Measurements from ENCODE around the gene DBN1. TPM values are rescaled to one million over a fixed set of nuclear protein-coding genes. Genes with fewer than 3 reads are reported as not detected.
A peak's percentile ranks its signal among the peaks of the same experiment; 100 is the strongest.

Gene DBN1
- total and polyA plus RNA-seq, 12 donors: 5.1 to 47.1 (median 12.6) TPM

DNA sequence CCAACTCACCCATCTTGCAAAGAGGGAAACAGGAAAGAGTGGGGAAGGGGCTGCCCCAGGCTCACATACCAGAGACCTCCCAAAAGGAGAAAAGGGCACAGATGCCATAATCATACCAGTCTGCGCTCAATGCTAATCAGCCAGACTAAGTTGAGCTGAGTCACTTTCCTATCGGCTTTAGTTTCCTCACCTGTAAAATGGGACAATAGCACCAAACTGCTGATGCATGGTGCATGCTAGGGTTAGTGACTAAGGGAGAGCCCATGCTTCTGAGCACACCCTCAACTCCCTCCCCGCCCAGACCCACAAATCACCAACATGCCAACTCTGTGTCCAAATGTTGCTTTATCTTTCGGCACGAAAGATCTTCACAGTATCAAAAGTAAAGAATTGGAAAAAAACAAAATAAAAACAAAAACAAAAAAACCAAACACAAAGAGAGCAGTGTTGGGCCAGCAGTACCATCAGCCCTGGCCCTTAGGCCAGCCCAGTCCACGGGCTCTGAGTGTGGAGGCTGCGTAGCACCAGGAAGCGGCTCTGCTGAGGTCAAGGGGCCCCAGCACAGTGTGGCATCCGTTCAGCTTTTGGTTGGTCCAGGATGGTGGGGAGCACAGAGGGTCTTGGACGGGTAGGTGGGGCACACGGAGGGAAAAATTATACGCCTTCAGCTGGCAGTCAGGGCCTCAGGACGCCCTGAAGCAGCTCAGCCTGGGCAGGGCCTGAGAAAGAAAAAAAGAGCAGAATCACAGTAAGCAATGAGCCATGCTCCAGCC is 46.2 kb upstream of the DBN1 start:
- Histone ChIP-seq H3K36me3 (replicated peaks in 1 of 2) (peaks cover 0 to 58% of the 10 kb centered on the region in 2 donors), H3K27me3 (no peaks in the 10 kb centered on the region), H3K4me1 (replicated peaks in 1 of 2) (peaks cover 11 to 19% of the 10 kb centered on the region in 2 donors), H3K27ac (no peak overlapping the region), H3K9me3 (replicated peaks in 1 of 3) (no peaks in the 10 kb centered on the region), H3K4me3 (no peak overlapping the region)
- intact Hi-C loops (cut with DNase I): no loop called here
- WGBS, 4 donors: 77 to 90% (median 81%) methylated on average over 12 to 13 of the region's 13 CpGs
- DNase-seq: no peak
- TF ChIP-seq POLR2A (IDR thresholded peaks at IDR 0.05) (no peak), CTCF (IDR thresholded peaks at IDR 0.05) (no peak)

DNA sequence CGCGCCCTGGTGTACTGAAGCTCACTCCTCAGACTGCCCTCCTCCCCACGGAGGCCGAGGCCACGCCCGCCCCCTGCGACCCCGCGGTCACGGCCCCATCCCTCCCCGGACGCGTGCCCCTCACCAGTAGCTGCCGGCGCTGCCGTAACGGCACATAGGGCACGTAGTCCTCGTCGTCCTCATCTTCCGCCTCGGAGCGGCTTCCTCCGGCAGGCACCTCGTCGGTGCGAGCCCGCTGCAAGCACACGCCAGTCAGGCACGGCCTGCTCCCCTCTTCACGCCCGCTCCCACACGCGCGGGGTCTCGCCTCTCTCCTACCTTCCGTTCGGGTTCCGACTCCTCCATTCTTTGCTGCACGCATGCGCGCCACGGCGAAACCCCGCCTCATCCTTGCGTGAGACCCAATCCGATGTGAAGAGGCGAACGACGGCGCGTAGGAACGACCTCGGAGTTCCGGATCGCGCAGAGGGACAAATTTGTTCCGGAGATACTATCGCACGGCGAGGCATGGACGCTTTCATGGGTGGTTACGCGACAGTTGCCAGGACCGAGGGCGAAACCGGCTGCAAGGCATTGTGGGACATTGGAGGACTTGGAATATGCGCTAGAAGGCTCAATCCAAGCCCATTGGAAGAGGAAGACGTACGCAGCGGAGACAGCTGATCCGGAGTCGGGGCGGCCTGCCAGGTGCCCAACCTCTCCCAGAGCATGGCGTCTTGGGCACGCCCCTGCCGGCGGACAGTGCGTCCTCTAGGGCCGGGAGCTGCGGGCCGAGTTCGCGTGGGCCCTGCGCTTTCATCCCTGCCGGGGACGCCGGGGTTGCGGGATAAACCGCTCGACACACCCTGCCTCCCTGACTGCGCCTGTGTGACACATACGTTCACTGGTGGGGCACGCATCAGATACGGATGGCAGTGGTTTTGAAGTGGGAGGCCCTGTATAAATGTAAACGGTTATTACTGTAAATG is 43.5 kb upstream of the DBN1 start, which contains the start of gene DDX41:
Gene DDX41, minus strand, starts transcription at position 361 of the 968 bp plus-strand sequence. Its CDS starts 16 bp downstream, at position 345.
- Histone ChIP-seq H3K27me3 (no peaks in the 10 kb centered on the region), H3K36me3 (replicated peaks in 1 of 2) (peaks cover 0 to 66% of the 10 kb centered on the region in 2 donors), H3K27ac (peak within 1 kb of the TSS; percentile 54 to 94 (median 76)), H3K4me1 (replicated peaks in 1 of 2) (peaks cover 11 to 19% of the 10 kb centered on the region in 2 donors), H3K4me3 (peak within 1 kb of the TSS; percentile 13 to 85 (median 83)), H3K9me3 (replicated peaks in 1 of 3) (no peaks in the 10 kb centered on the region)
- 0% methylated on average over 31 to 96 of the region's 96 CpGs for WGBS, 4 donors
- TF ChIP-seq POLR2A (IDR thresholded peaks at IDR 0.05): peak; percentile 34 to 66
- peak in 1 of 6 experiments; percentile 28 for TF ChIP-seq CTCF (IDR thresholded peaks at IDR 0.05)
- intact Hi-C loops (cut with DNase I): no loop called here
- peak; percentile 97 to 99 (median 99) for DNase-seq

- Histone ChIP-seq H3K27ac (no peak overlapping the region), H3K9me3 (replicated peaks in 1 of 3) (no peaks in the 10 kb centered on the region), H3K36me3 (replicated peaks in 1 of 2) (peaks cover 0 to 66% of the 10 kb centered on the region in 2 donors), H3K4me1 (replicated peaks in 1 of 2) (peaks cover 11 to 19% of the 10 kb centered on the region in 2 donors), H3K27me3 (no peaks in the 10 kb centered on the region), H3K4me3 (peak overlapping the region in 1 of 4 donors; percentile 85)
- 82 to 96% (median 86%) methylated on average over 6 to 7 of the region's 7 CpGs for WGBS, 4 donors
- TF ChIP-seq CTCF (IDR thresholded peaks at IDR 0.05): no peak
- no peak for TF ChIP-seq POLR2A (IDR thresholded peaks at IDR 0.05)
- intact Hi-C loops (cut with DNase I): no loop called here
- no peak for DNase-seq
Measured at GRCh38 chr5:177515580-177515979, 42.1 kb upstream of the DBN1 start.

GRCh38 chr5:177514541-177514940 is 41.1 kb upstream of the DBN1 start:
- Histone ChIP-seq H3K9me3 (replicated peaks in 1 of 3) (no peaks in the 10 kb centered on the region), H3K36me3 (replicated peaks in 1 of 2) (peaks cover 0 to 57% of the 10 kb centered on the region in 2 donors), H3K27me3 (no peaks in the 10 kb centered on the region), H3K27ac (no peak overlapping the region), H3K4me3 (no peak overlapping the region), H3K4me1 (replicated peaks in 1 of 2) (peaks cover 11 to 19% of the 10 kb centered on the region in 2 donors)
- TF ChIP-seq POLR2A (IDR thresholded peaks at IDR 0.05) (no peak), CTCF (IDR thresholded peaks at IDR 0.05) (no peak)
- DNase-seq: no peak
- intact Hi-C loops (cut with DNase I): no loop called here
- WGBS, 4 donors: 88 to 100% (median 90%) methylated on average over 1 to 11 of the region's 11 CpGs

Measured in adrenal gland (tissue), 12 donors.